ENCODE results near the gene IL18R1. TPM values are rescaled to one million over a fixed set of nuclear protein-coding genes. Genes with fewer than 3 reads are reported as not detected.

IL18R1 gene
- total and polyA plus RNA-seq, 2 donors (not counting 3 experiments of a cell fraction or from before 2014, with no cell fraction given): 2.9 to 3.6 TPM

DNA sequence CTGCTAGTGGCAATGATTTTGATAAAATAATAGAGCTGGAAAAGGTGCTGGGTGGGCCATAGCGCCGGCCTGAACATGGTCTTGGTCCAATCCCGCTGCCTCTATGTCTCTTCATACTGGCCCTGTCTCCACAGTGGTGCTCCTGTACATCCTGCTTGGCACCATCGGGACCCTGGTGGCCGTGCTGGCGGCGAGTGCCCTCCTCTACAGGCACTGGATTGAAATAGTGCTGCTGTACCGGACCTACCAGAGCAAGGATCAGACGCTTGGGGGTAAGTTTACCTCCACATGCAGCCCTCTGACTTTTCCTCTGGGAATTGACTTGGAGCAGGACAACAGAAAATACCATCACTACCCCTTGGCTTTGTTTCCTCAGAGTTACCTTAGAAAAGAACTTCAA lies 91.3 kb downstream of the IL18R1 start:
- Histone ChIP-seq H3K36me3 (ENCODE audit: control insufficient read depth in 2 of 2, extremely low read depth in 1 of 2, insufficient read depth in 2 of 2, low read length in 2 of 2) (no peaks in the 10 kb centered on the region), H3K9me1 (replicated peaks; ENCODE audit: control insufficient read depth, extremely low read depth, insufficient read depth, low read length) (no peaks in the 10 kb centered on the region), H3K4me1 (ENCODE audit: control insufficient read depth, extremely low read depth, insufficient read depth, low read length) (no peaks in the 10 kb centered on the region), H3K4me2 (ENCODE audit: insufficient read depth, low read length) (no peak overlapping the region), H3K4me3 (replicated peaks in 1 of 3; ENCODE audit: insufficient read depth in 1 of 3, low read depth in 1 of 3, low read length in 3 of 3) (no peak overlapping the region), H3K27me3 (ENCODE audit: control insufficient read depth in 2 of 2, insufficient read depth in 2 of 2, low read length in 2 of 2) (no peaks in the 10 kb centered on the region), H3K79me2 (ENCODE audit: control insufficient read depth, insufficient read depth, low read length) (no peaks in the 10 kb centered on the region), H3K27ac (ENCODE audit: insufficient read depth, low read depth, low read length) (no peak overlapping the region), H4K20me1 (replicated peaks; ENCODE audit: control insufficient read depth, extremely low read depth, insufficient read depth, low read length) (no peaks in the 10 kb centered on the region), H3K9ac (replicated peaks; ENCODE audit: extremely low read depth, insufficient read depth, low read length) (no peak overlapping the region), H2AFZ (ENCODE audit: low read depth, low read length) (no peak overlapping the region), H3K9me3 (replicated peaks; ENCODE audit: control insufficient read depth, insufficient read depth, low read length) (no peaks in the 10 kb centered on the region)
- intact Hi-C loops (cut with micrococcal nuclease) (no loop called here), dilution Hi-C loops (cut with MboI; ENCODE audit: extremely low pct_ligation_motif_present, low sequenced_read_pairs) (no loop called here)
- TF ChIP-seq, protein P1, sequence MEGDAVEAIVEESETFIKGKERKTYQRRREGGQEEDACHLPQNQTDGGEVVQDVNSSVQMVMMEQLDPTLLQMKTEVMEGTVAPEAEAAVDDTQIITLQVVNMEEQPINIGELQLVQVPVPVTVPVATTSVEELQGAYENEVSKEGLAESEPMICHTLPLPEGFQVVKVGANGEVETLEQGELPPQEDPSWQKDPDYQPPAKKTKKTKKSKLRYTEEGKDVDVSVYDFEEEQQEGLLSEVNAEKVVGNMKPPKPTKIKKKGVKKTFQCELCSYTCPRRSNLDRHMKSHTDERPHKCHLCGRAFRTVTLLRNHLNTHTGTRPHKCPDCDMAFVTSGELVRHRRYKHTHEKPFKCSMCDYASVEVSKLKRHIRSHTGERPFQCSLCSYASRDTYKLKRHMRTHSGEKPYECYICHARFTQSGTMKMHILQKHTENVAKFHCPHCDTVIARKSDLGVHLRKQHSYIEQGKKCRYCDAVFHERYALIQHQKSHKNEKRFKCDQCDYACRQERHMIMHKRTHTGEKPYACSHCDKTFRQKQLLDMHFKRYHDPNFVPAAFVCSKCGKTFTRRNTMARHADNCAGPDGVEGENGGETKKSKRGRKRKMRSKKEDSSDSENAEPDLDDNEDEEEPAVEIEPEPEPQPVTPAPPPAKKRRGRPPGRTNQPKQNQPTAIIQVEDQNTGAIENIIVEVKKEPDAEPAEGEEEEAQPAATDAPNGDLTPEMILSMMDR (IDR thresholded peaks at IDR 0.05; ENCODE audit: extremely low read depth in 1 of 2, insufficient read depth in 1 of 2, low read depth in 1 of 2, low read length in 2 of 2): no peak
- TF ChIP-seq FOS (IDR thresholded peaks at IDR 0.05; ENCODE audit: borderline replicate concordance, insufficient read depth, low read length): no peak
- TF ChIP-seq POLR2A (IDR thresholded peaks at IDR 0.05; ENCODE audit: low read depth, low read length): no peak
- TF ChIP-seq GATA2 (IDR thresholded peaks at IDR 0.05; ENCODE audit: insufficient read depth, insufficient read length, low read depth, low read length): no peak
- POLR2A ChIA-PET: no interaction called here
- CTCF ChIA-PET: interaction anchor here (2.8 to 3.0 kb wide), 2 partner anchors 206 to 427 kb away, joined by 13 to 20 read pairs; no protein-coding TSS in a partner anchor
- DNase-seq (ENCODE audit: low read depth, low spot score): no peak
- no TSS peak for BruUV-seq (replicated peaks)
- FAIRE-seq: no peak

Small RNA genes lying within 50 kb of the gene (microRNA-seq; reads per million reads assigned to microRNA genes)
- gene MIR4772 (ENCODE audit: borderline number of aligned reads, borderline replicate concordance): not detected

Small RNA genes lying within 50 kb of the gene (small RNA-seq; reads per million reads assigned to genes)
- gene MIR4772 (ENCODE audit: insufficient read depth, insufficient read length, low read depth, low replicate concordance): not detected

Other genes starting within 250 kb of the IL18R1 start
- gene IL1R1, start 213.1 kb upstream of the IL18R1 start, total RNA-seq: 2.9 and 5.5 TPM in 2 replicates
- 5.4 and 5.6 TPM in 2 replicates for gene IL1R1, start 213.1 kb upstream of the IL18R1 start, polyA plus RNA-seq
- 0.21 TPM in 1 of 2 replicates, not detected in the other for gene IL1RL2, start 168.8 kb upstream of the IL18R1 start, total RNA-seq
- gene IL1RL2, start 168.8 kb upstream of the IL18R1 start, polyA plus RNA-seq: 0.08 and 0.11 TPM in 2 replicates
- 44.0 and 55.1 TPM in 2 replicates for gene IL1RL1, start 44.2 kb upstream of the IL18R1 start, total RNA-seq
- 27.9 and 32.2 TPM in 2 replicates for gene IL1RL1, start 44.2 kb upstream of the IL18R1 start, polyA plus RNA-seq
- not detected in 2 replicates for gene IL18RAP, start 67.4 kb downstream of the IL18R1 start, total RNA-seq
- 0.03 and 0.05 TPM in 2 replicates for gene IL18RAP, start 67.4 kb downstream of the IL18R1 start, polyA plus RNA-seq
- gene SLC9A4, start 117.4 kb downstream of the IL18R1 start, total RNA-seq: 0.07 TPM in 1 of 2 replicates, not detected in the other
- gene SLC9A4, start 117.4 kb downstream of the IL18R1 start, polyA plus RNA-seq: not detected in 2 replicates

All from endothelial cell of umbilical vein (primary cell).